GM19240 (cell line): ENCODE measurements around the gene AZU1.
"Not testable (repeated sequence)": the region's sequence is repeated elsewhere in the genome, so short reads cannot be mapped to it uniquely, and the experiment has no call there.

Experiments
- DNase-seq: peaks from one replicate; pipeline ENCODE4 v3.0.0; 2011; ENCODE audit warnings: low spot score; ENCODE audit not compliant: insufficient read length

AZU1 gene

GRCh38 chr19:808423-808775 lies 19.2 kb upstream of the AZU1 start:
- no peak for DNase-seq

GRCh38 chr19:810077-810855 lies 17.4 kb upstream of the AZU1 start:
- no peak for DNase-seq

GRCh38 chr19:810883-811489 lies 16.7 kb upstream of the AZU1 start:
- no peak for DNase-seq

- DNase-seq: no peak
Measured at GRCh38 chr19:811506-812048, 16.1 kb upstream of the AZU1 start.

- DNase-seq: no peak
Measured at GRCh38 chr19:812049-812746, 15.4 kb upstream of the AZU1 start.

GRCh38 chr19:812747-813218 lies 14.9 kb upstream of the AZU1 start:
- DNase-seq: no peak

- no peak for DNase-seq
Measured at GRCh38 chr19:813219-814151, 14.2 kb upstream of the AZU1 start.

- DNase-seq: no peak
Measured at GRCh38 chr19:814152-815078, 13.2 kb upstream of the AZU1 start.

GRCh38 chr19:815079-815774 lies 12.4 kb upstream of the AZU1 start:
- no peak for DNase-seq

GRCh38 chr19:815775-816499 lies 11.7 kb upstream of the AZU1 start:
- DNase-seq: no peak

- no peak for DNase-seq
Measured at GRCh38 chr19:816500-816857, 11.2 kb upstream of the AZU1 start.

- DNase-seq: not testable (repeated sequence)
Measured at GRCh38 chr19:820212-820611, 7.4 kb upstream of the AZU1 start.

- DNase-seq: no peak
Measured at GRCh38 chr19:821231-821824, 6.3 kb upstream of the AZU1 start.

GRCh38 chr19:821825-822503 lies 5.7 kb upstream of the AZU1 start, which contains the start of gene PLPPR3:
PLPPR3 (minus strand) TSS chr19:821955; CDS start chr19:821559, 396 bp downstream.
- DNase-seq: no peak

- DNase-seq: no peak
Measured at GRCh38 chr19:823565-824121, 4.0 kb upstream of the AZU1 start.

- DNase-seq: no peak
Measured at GRCh38 chr19:824885-825284, 2.8 kb upstream of the AZU1 start.

- no peak for DNase-seq
Measured at GRCh38 chr19:825897-826644, 1.6 kb upstream of the AZU1 start.
